ENCODE measurements around the gene SACS. TPM values are rescaled to one million over a fixed set of nuclear protein-coding genes. Genes with fewer than 3 reads are reported as not detected.

SACS gene
- total and polyA plus RNA-seq, 9 donors, result 28.3 to 76.8 (median 52.9) TPM

- 86% methylated on average over 2 of the region's 3 CpGs for WGBS (ENCODE audit: insufficient coverage)
- no peak for DNase-seq
- Histone ChIP-seq H3K4me3 (ENCODE audit: low read length) (no peak overlapping the region), H3K27ac (ENCODE audit: low read length) (no peak overlapping the region), H3K36me3 (ENCODE audit: control insufficient read depth, insufficient read depth, low read length) (no peaks in the 10 kb centered on the region), H3K4me1 (ENCODE audit: control insufficient read depth, insufficient read depth, low read length) (peaks cover 5% of the 10 kb centered on the region), H3K27me3 (ENCODE audit: control insufficient read depth, insufficient read depth, low read length) (no peaks in the 10 kb centered on the region), H3K9me3 (replicated peaks; ENCODE audit: control insufficient read depth, low read depth, low read length) (no peaks in the 10 kb centered on the region)
Observed at GRCh38 chr13:23385931-23386330, 47.6 kb downstream of the SACS start.

DNA sequence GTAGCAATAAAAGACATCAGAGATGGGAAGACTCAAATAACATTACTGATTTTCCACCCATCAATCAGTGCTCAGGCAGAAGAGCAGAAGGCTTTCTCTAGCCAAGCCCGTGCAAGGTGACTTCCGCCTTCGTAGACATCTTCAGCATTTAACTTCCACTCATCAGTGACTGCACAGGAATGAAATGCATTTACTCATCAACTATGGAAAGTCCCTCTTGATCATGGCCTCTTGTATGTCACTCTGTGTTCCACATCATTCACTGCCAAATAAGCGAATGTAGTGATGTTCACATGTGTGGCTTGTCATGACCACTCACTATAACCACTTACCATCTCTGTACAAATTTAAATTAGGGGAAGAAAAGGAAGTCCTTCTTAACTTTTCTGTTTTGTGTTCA is 49.4 kb downstream of the SACS start:
- no peak for DNase-seq
- H3K4me1 ChIP-seq (ENCODE audit: control insufficient read depth, insufficient read depth, low read length), result peaks cover 16% of the 10 kb centered on the region
- no peak overlapping the region for H3K27ac ChIP-seq (ENCODE audit: low read length)
- no peaks in the 10 kb centered on the region for H3K9me3 ChIP-seq (replicated peaks; ENCODE audit: control insufficient read depth, low read depth, low read length)
- WGBS (ENCODE audit: insufficient coverage), result no CpG with 5 or more reads among the region's 4 CpGs
- H3K36me3 ChIP-seq (ENCODE audit: control insufficient read depth, insufficient read depth, low read length), result no peaks in the 10 kb centered on the region
- H3K4me3 ChIP-seq (ENCODE audit: low read length), result no peak overlapping the region
- no peaks in the 10 kb centered on the region for H3K27me3 ChIP-seq (ENCODE audit: control insufficient read depth, insufficient read depth, low read length)

- Histone ChIP-seq H3K36me3 (ENCODE audit: control insufficient read depth, insufficient read depth, low read length) (no peaks in the 10 kb centered on the region), H3K4me3 (ENCODE audit: low read length) (no peak overlapping the region), H3K9me3 (replicated peaks; ENCODE audit: control insufficient read depth, low read depth, low read length) (no peaks in the 10 kb centered on the region), H3K27me3 (ENCODE audit: control insufficient read depth, insufficient read depth, low read length) (no peaks in the 10 kb centered on the region), H3K27ac (ENCODE audit: low read length) (no peak overlapping the region), H3K4me1 (ENCODE audit: control insufficient read depth, insufficient read depth, low read length) (peaks cover 20% of the 10 kb centered on the region)
- no peak for DNase-seq
- WGBS (ENCODE audit: insufficient coverage), result 84% methylated on average over 6 of the region's 6 CpGs
Observed at GRCh38 chr13:23383151-23383550, 50.4 kb downstream of the SACS start.

- peak; percentile 67 for DNase-seq
- Histone ChIP-seq H3K36me3 (ENCODE audit: control insufficient read depth, insufficient read depth, low read length) (no peaks in the 10 kb centered on the region), H3K4me1 (ENCODE audit: control insufficient read depth, insufficient read depth, low read length) (peaks cover 28% of the 10 kb centered on the region), H3K27me3 (ENCODE audit: control insufficient read depth, insufficient read depth, low read length) (no peaks in the 10 kb centered on the region), H3K4me3 (ENCODE audit: low read length) (no peak overlapping the region), H3K27ac (ENCODE audit: low read length) (no peak overlapping the region), H3K9me3 (replicated peaks; ENCODE audit: control insufficient read depth, low read depth, low read length) (no peaks in the 10 kb centered on the region)
- WGBS (ENCODE audit: insufficient coverage), result no CpG with 5 or more reads among the region's 6 CpGs
Observed at GRCh38 chr13:23381866-23382265, 51.6 kb downstream of the SACS start.

GRCh38 chr13:23380534-23380933 is 53.0 kb downstream of the SACS start:
- no peak for DNase-seq
- no CpG with 5 or more reads among the region's 5 CpGs for WGBS (ENCODE audit: insufficient coverage)
- peaks cover 35% of the 10 kb centered on the region for H3K4me1 ChIP-seq (ENCODE audit: control insufficient read depth, insufficient read depth, low read length)
- H3K4me3 ChIP-seq (ENCODE audit: low read length), result no peak overlapping the region
- no peak overlapping the region for H3K27ac ChIP-seq (ENCODE audit: low read length)
- H3K27me3 ChIP-seq (ENCODE audit: control insufficient read depth, insufficient read depth, low read length), result no peaks in the 10 kb centered on the region
- no peaks in the 10 kb centered on the region for H3K9me3 ChIP-seq (replicated peaks; ENCODE audit: control insufficient read depth, low read depth, low read length)
- H3K36me3 ChIP-seq (ENCODE audit: control insufficient read depth, insufficient read depth, low read length), result no peaks in the 10 kb centered on the region

- 14% methylated on average over 5 of the region's 11 CpGs for WGBS (ENCODE audit: insufficient coverage)
- peak; percentile 89 for DNase-seq
- H3K27ac ChIP-seq (ENCODE audit: low read length), result peak overlapping the region; percentile 88
- peaks cover 2% of the 10 kb centered on the region for H3K36me3 ChIP-seq (ENCODE audit: control insufficient read depth, insufficient read depth, low read length)
- H3K4me1 ChIP-seq (ENCODE audit: control insufficient read depth, insufficient read depth, low read length), result peaks cover 39% of the 10 kb centered on the region
- no peak overlapping the region for H3K4me3 ChIP-seq (ENCODE audit: low read length)
- no peaks in the 10 kb centered on the region for H3K9me3 ChIP-seq (replicated peaks; ENCODE audit: control insufficient read depth, low read depth, low read length)
- no peaks in the 10 kb centered on the region for H3K27me3 ChIP-seq (ENCODE audit: control insufficient read depth, insufficient read depth, low read length)
Observed at GRCh38 chr13:23377983-23378632, 55.4 kb downstream of the SACS start.

GRCh38 chr13:23377579-23377978 is 55.9 kb downstream of the SACS start:
- no peak for DNase-seq
- Histone ChIP-seq H3K9me3 (replicated peaks; ENCODE audit: control insufficient read depth, low read depth, low read length) (no peaks in the 10 kb centered on the region), H3K36me3 (ENCODE audit: control insufficient read depth, insufficient read depth, low read length) (peaks cover 8% of the 10 kb centered on the region), H3K27ac (ENCODE audit: low read length) (peak overlapping the region; percentile 88), H3K27me3 (ENCODE audit: control insufficient read depth, insufficient read depth, low read length) (no peaks in the 10 kb centered on the region), H3K4me3 (ENCODE audit: low read length) (no peak overlapping the region), H3K4me1 (ENCODE audit: control insufficient read depth, insufficient read depth, low read length) (peaks cover 44% of the 10 kb centered on the region)
- WGBS (ENCODE audit: insufficient coverage), result 69% methylated on average over 6 of the region's 7 CpGs

GRCh38 chr13:23375001-23375971 is 58.2 kb downstream of the SACS start:
- peak; percentile 97 for DNase-seq
- Histone ChIP-seq H3K36me3 (ENCODE audit: control insufficient read depth, insufficient read depth, low read length) (peaks cover 15% of the 10 kb centered on the region), H3K27ac (ENCODE audit: low read length) (peak overlapping the region; percentile 85), H3K4me1 (ENCODE audit: control insufficient read depth, insufficient read depth, low read length) (peaks cover 41% of the 10 kb centered on the region), H3K27me3 (ENCODE audit: control insufficient read depth, insufficient read depth, low read length) (no peaks in the 10 kb centered on the region), H3K4me3 (ENCODE audit: low read length) (peak overlapping the region; percentile 56), H3K9me3 (replicated peaks; ENCODE audit: control insufficient read depth, low read depth, low read length) (no peaks in the 10 kb centered on the region)
- 0% methylated on average over 117 of the region's 117 CpGs for WGBS (ENCODE audit: insufficient coverage)

DNA sequence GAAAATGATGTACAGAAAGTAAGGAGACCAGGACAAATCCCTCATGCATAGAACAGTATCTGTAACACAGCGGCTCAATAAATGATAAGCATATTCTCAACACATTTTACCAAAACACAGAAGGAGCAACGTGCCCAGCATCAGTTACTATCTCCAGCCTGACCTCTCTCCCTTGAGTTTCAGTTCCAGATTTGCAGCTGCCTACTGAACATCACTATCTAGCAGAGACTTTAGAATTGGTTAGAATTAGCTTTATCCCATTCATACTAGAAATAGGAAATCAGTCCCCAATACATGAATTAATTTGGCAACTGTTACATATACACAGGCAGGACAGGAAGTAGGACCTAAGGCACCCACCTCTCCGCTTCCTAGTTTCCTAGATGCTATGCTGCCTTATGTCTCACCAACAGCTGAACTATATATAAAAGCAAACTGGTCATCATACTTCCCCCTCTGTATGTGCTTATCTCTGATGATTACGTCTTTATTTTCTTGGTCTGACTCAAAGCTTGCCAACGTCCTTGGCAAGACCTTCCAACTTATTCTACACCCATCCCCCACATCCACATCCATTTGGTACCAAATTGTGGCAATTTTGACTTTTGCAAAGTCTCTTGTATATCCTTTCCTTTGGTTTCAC is 61.1 kb downstream of the SACS start:
- Histone ChIP-seq H3K27me3 (ENCODE audit: control insufficient read depth, insufficient read depth, low read length) (no peaks in the 10 kb centered on the region), H3K4me1 (ENCODE audit: control insufficient read depth, insufficient read depth, low read length) (peaks cover 23% of the 10 kb centered on the region), H3K4me3 (ENCODE audit: low read length) (no peak overlapping the region), H3K27ac (ENCODE audit: low read length) (no peak overlapping the region), H3K9me3 (replicated peaks; ENCODE audit: control insufficient read depth, low read depth, low read length) (no peaks in the 10 kb centered on the region), H3K36me3 (ENCODE audit: control insufficient read depth, insufficient read depth, low read length) (peaks cover 36% of the 10 kb centered on the region)
- WGBS (ENCODE audit: insufficient coverage), result 65% methylated on average over 3 of the region's 5 CpGs
- no peak for DNase-seq

- no peak overlapping the region for H3K27ac ChIP-seq (ENCODE audit: low read length)
- peaks cover 57% of the 10 kb centered on the region for H3K36me3 ChIP-seq (ENCODE audit: control insufficient read depth, insufficient read depth, low read length)
- no peak overlapping the region for H3K4me3 ChIP-seq (ENCODE audit: low read length)
- H3K27me3 ChIP-seq (ENCODE audit: control insufficient read depth, insufficient read depth, low read length), result no peaks in the 10 kb centered on the region
- DNase-seq, result no peak
- H3K4me1 ChIP-seq (ENCODE audit: control insufficient read depth, insufficient read depth, low read length), result peaks cover 5% of the 10 kb centered on the region
- WGBS (ENCODE audit: insufficient coverage), result 80% methylated on average over 1 of the region's 6 CpGs
- no peaks in the 10 kb centered on the region for H3K9me3 ChIP-seq (replicated peaks; ENCODE audit: control insufficient read depth, low read depth, low read length)
Observed at GRCh38 chr13:23367907-23368306, 65.6 kb downstream of the SACS start.
